Large intestine (tissue), 3 donors: ENCODE results near the gene TNS4. TPM values are rescaled to one million over a fixed set of nuclear protein-coding genes. Genes with fewer than 3 reads are reported as not detected.
A peak's percentile ranks its signal among the peaks of the same experiment; 100 is the strongest.

Experiments
- DNase-seq, 2 donors: peaks; one replicate each; pipeline versions ENCODE4 v3.0.0 to v3.0.0-alpha.2; 2013
- H3K27ac ChIP-seq: one replicate; pipeline ENCODE4 v1.5.1; 2013; ENCODE audit warnings: low read length
- H3K27me3 ChIP-seq: 2 replicates; pipeline ENCODE4 v1.6.1; 2013; ENCODE audit warnings: low read length; ENCODE audit not compliant: control insufficient read depth, insufficient read depth
- H3K36me3 ChIP-seq: 2 replicates; pipeline ENCODE4 v1.6.1; 2013; ENCODE audit warnings: low read length; ENCODE audit not compliant: control insufficient read depth, insufficient read depth
- H3K4me1 ChIP-seq: one replicate; pipeline ENCODE4 v1.6.1; 2013; ENCODE audit warnings: low read length; ENCODE audit not compliant: control insufficient read depth, insufficient read depth
- H3K4me3 ChIP-seq: one replicate; pipeline ENCODE4 v1.5.1; 2013; ENCODE audit warnings: low read length
- H3K9me3 ChIP-seq: one replicate; pipeline ENCODE4 v1.6.1; 2013; ENCODE audit warnings: mild to moderate bottlenecking, low read depth, low read length, moderate library complexity; ENCODE audit not compliant: control insufficient read depth
- WGBS: methylation state at CpG from one replicate; pipeline ENCODE4 v1.1.5; 2013; ENCODE audit warnings: low lambda C conversion rate; ENCODE audit not compliant: insufficient coverage; 5-methylcytosine and 5-hydroxymethylcytosine counted together
- polyA plus RNA-seq: library from polyadenylated mRNA; unstranded; fragments of 120-200 nt; gene quantifications from one replicate; pipeline ENCODE4 v1.2.1, GENCODE V29; 2013

Gene TNS4
- polyA plus RNA-seq, 1 donor = 0.06 TPM

DNA sequence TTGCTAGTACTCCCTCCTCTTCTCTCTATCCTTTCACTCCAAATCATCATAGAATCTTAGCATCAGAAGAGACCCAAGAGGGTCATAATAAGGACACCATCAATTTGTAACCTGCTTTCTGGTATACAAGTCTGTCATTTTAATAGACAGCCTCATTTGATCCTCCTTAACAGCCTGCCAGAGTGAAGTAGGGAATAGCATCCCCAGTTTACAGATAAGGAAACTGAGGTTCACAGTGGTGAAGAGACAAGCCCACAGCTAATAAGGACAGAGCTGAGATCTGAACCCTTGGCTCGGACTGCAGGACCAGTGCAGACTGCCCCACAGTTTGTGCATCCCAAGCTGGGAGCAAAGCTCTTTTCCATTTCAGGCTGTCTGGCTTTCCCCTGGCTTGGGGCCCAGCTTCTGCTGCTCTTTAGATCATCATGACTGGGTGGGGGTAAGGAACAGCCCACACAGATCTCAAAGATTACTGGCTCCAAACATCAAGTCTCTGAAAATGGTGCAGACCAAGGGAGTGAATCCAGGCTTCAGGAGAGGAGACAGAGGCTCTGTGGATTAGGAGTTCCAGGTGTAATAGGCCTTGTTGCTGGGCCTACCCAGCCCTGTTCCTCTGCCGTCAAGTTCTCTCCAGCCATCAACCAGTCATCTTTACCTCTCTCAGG is 68.4 kb downstream of the TNS4 start:
- DNase-seq = peak in 1 of 2 donors; percentile 45
- Histone ChIP-seq H3K4me3 (no peak overlapping the region), H3K4me1 (no peaks in the 10 kb centered on the region), H3K9me3 (no peaks in the 10 kb centered on the region), H3K27me3 (no peaks in the 10 kb centered on the region), H3K27ac (peak overlapping the region; percentile 46), H3K36me3 (no peaks in the 10 kb centered on the region)
- no CpG with 5 or more reads among the region's 2 CpGs for WGBS

DNA sequence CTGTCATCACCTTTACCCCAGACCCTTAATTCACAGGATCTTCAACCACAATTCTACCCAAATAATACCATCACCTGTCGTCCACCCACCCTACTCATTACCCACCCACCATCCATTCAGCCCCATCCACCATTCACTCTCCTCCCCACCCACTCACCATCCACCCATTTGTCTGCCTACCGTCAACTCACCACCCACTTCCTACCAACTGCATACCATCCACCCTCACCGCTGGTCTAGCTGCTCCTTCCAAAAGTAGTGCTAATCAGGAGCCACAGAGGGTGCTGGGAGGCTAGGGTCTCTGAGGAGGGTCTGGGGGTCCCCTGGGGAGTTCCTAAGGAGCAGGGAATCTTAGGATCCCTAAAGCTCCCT is 70.2 kb downstream of the TNS4 start:
- no peaks in the 10 kb centered on the region for H3K27me3 ChIP-seq
- no peak for DNase-seq
- H3K4me1 ChIP-seq = no peaks in the 10 kb centered on the region
- 83% methylated on average over 1 of the region's 3 CpGs for WGBS
- H3K36me3 ChIP-seq = no peaks in the 10 kb centered on the region
- no peak overlapping the region for H3K27ac ChIP-seq
- no peaks in the 10 kb centered on the region for H3K9me3 ChIP-seq
- H3K4me3 ChIP-seq = no peak overlapping the region

DNA sequence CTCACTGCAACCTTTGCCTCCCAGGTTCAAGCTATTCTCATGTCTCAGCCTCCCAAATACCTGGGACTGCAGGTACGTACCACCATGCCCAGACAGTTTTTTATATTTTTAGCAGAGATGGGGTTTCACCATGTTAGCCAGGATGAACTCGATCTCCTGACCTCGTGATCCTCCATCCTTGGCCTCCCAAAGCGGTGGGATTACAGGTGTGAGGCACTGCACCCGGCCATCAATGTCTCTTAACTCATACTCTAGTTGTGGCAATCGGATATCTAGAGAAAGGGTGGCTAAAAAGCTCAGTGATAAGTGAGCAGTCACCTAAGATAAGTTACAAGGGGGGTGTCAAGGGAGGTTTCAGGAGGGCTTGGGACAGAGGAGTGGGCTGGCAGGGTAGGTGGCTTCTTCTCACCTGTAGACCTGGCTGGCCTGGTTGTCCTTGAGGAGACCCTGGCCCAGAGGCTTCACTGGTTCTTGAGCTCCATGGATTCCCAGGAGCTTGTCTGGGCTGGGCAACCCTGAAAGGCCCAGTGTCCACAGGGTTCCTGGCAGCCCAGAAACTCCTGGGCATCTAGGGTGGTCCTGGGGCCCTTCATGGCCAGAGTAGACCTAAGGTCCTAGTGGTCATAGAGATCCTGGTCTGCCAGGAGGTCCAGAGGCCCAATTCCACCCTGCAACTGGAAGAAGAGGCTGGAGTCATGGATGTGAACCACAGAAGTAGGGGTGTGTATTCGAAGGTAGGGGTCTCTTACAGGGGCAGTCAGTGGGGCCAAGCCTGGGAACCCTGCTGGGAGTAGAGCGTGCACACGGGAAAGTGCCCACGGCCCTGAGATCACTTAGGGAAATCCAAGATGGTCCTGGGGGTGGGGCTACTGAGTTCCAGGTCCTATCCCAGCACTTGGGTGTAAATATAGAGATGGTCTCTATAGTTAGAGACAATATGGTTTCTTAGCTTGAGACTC is 70.9 kb downstream of the TNS4 start:
- Histone ChIP-seq H3K27me3 (no peaks in the 10 kb centered on the region), H3K4me3 (no peak overlapping the region), H3K4me1 (no peaks in the 10 kb centered on the region), H3K36me3 (no peaks in the 10 kb centered on the region), H3K27ac (no peak overlapping the region), H3K9me3 (no peaks in the 10 kb centered on the region)
- no peak for DNase-seq
- no CpG with 5 or more reads among the region's 10 CpGs for WGBS

DNA sequence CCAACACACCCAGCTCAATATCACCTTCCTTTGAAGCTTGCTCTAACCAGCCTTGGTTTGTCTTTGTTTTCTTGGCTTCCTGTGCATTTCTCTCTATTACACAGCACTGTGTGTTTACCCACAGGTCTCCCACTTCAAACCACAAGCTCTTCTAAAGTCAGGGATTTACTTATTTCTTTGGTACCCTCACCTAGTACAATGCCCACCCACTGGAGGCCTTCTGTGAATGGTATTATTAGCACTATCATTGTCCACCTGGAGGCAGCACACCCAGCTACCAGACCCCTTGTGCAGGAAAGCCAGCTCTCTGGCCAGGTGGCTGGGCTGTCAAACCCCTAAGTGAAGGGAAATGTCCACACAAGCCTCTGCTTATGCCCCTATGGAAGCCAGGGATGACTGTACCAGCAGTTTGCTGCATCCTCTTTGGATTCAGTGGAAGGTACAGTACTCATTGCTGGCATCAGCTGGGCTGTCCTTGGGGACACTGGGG is 74.4 kb downstream of the TNS4 start:
- no peak for DNase-seq
- H3K27me3 ChIP-seq = no peaks in the 10 kb centered on the region
- H3K4me1 ChIP-seq = no peaks in the 10 kb centered on the region
- H3K4me3 ChIP-seq = no peak overlapping the region
- H3K27ac ChIP-seq = no peak overlapping the region
- H3K9me3 ChIP-seq = no peaks in the 10 kb centered on the region
- H3K36me3 ChIP-seq = no peaks in the 10 kb centered on the region

Other genes with a start within 250 kb of the TNS4 start
- 11.8 TPM for gene CDC6, start 213.7 kb downstream of the TNS4 start, polyA plus RNA-seq
- gene RARA, start 192.4 kb downstream of the TNS4 start, polyA plus RNA-seq = 47.0 TPM
- gene GJD3, start 136.9 kb downstream of the TNS4 start, polyA plus RNA-seq = 0.36 TPM
- gene TOP2A, start 83.7 kb downstream of the TNS4 start, polyA plus RNA-seq = 68.4 TPM
- gene IGFBP4, start 58.2 kb downstream of the TNS4 start, polyA plus RNA-seq = 111 TPM
- 0.64 TPM for gene CCR7, start 63.8 kb upstream of the TNS4 start, polyA plus RNA-seq
- 127 TPM for gene SMARCE1, start 146.2 kb upstream of the TNS4 start, polyA plus RNA-seq
- 2.0 TPM for gene KRT222, start 163.6 kb upstream of the TNS4 start, polyA plus RNA-seq
- not detected for gene KRT24, start 202.1 kb upstream of the TNS4 start, polyA plus RNA-seq